Measurements from ENCODE around the gene TMEM266. TPM values are rescaled to one million over a fixed set of nuclear protein-coding genes. Genes with fewer than 3 reads are reported as not detected.

The TMEM266 gene
- total and polyA plus RNA-seq, 2 experiments from 2014 or later = 0.39 to 1.9 TPM

DNA sequence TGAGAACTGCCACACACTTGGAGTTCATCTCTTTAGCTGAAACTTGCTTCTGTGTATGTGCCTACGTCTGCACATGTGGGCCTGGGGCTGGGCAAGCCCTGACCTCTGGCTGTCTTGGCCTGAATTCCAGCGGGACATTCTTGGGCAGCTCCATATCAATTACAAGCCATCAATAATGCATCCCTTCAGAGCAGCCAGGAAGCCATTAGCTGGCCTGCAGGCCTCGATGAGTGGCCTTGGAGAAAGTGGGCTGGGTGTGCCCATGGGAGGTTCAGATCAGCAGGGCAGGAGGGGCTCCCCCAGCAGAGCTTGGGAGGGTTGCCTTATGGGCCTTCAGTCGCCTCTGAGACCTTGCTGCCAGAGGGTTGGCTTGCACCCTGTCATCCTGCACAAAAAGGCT lies 127.4 kb downstream of the TMEM266 start:
- DNase-seq (ENCODE audit: low spot score) = no peak
- Histone ChIP-seq H3K27ac (no peak overlapping the region), H3K9me3 (ENCODE audit: low read depth) (no peaks in the 10 kb centered on the region), H3K4me3 (no peak overlapping the region), H3K4me1 (ENCODE audit: insufficient read depth) (no peaks in the 10 kb centered on the region), H3K27me3 (peaks cover 15% of the 10 kb centered on the region), H3K4me2 (no peak overlapping the region), H3K36me3 (replicated peaks; ENCODE audit: insufficient read depth, low read depth) (no peaks in the 10 kb centered on the region), H3K9me2 (replicated peaks; ENCODE audit: insufficient read depth) (no peaks in the 10 kb centered on the region), H2AFZ (no peak overlapping the region), H4K20me1 (ENCODE audit: insufficient read depth, poor library complexity, severe bottlenecking) (no peaks in the 10 kb centered on the region), H3K79me2 (no peaks in the 10 kb centered on the region)
- TF ChIP-seq, protein P1, sequence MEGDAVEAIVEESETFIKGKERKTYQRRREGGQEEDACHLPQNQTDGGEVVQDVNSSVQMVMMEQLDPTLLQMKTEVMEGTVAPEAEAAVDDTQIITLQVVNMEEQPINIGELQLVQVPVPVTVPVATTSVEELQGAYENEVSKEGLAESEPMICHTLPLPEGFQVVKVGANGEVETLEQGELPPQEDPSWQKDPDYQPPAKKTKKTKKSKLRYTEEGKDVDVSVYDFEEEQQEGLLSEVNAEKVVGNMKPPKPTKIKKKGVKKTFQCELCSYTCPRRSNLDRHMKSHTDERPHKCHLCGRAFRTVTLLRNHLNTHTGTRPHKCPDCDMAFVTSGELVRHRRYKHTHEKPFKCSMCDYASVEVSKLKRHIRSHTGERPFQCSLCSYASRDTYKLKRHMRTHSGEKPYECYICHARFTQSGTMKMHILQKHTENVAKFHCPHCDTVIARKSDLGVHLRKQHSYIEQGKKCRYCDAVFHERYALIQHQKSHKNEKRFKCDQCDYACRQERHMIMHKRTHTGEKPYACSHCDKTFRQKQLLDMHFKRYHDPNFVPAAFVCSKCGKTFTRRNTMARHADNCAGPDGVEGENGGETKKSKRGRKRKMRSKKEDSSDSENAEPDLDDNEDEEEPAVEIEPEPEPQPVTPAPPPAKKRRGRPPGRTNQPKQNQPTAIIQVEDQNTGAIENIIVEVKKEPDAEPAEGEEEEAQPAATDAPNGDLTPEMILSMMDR (IDR thresholded peaks at IDR 0.05; ENCODE audit: poor library complexity) = no peak
- TF ChIP-seq EZH2phosphoT487 (IDR thresholded peaks at IDR 0.05; ENCODE audit: low read depth, severe bottlenecking, unreplicated experiment) (no peak), EZH2 (IDR thresholded peaks at IDR 0.05; ENCODE audit: borderline replicate concordance) (no peak)
- WGBS (ENCODE audit: low lambda C conversion rate, missing lambda C conversion rate) = 75% methylated on average over 4 of the region's 4 CpGs

DNA sequence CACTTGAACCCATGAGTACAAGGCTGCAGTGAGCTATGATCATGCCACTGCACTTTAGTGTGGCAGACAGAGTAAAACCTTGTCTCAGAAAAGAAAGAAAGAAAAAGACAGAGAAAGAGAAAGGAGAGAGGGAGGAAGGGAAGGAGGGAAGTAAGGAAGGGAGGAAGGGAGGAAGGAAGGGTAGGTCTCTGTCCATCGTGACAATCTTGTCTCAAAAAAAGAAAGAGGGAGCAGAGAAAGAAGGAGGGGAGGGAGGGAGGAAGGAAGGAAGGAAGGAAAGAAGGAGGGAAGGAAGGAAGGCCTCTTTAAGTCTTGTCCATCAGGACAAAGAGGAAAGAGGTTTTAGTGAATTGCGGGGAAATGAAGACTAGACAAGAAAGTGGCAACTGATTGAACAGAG lies 129.3 kb downstream of the TMEM266 start:
- no peak overlapping the region for H3K4me2 ChIP-seq
- H3K9me2 ChIP-seq (replicated peaks; ENCODE audit: insufficient read depth) = no peaks in the 10 kb centered on the region
- no peaks in the 10 kb centered on the region for H3K4me1 ChIP-seq (ENCODE audit: insufficient read depth)
- H3K36me3 ChIP-seq (replicated peaks; ENCODE audit: insufficient read depth, low read depth) = no peaks in the 10 kb centered on the region
- no peaks in the 10 kb centered on the region for H3K9me3 ChIP-seq (ENCODE audit: low read depth)
- H3K4me3 ChIP-seq = no peak overlapping the region
- no peaks in the 10 kb centered on the region for H3K79me2 ChIP-seq
- no peak for TF ChIP-seq EZH2 (IDR thresholded peaks at IDR 0.05; ENCODE audit: borderline replicate concordance)
- TF ChIP-seq, protein P1 (IDR thresholded peaks at IDR 0.05; ENCODE audit: poor library complexity) = no peak
- no peak for TF ChIP-seq EZH2phosphoT487 (IDR thresholded peaks at IDR 0.05; ENCODE audit: low read depth, severe bottlenecking, unreplicated experiment)
- no peaks in the 10 kb centered on the region for H4K20me1 ChIP-seq (ENCODE audit: insufficient read depth, poor library complexity, severe bottlenecking)
- H3K27me3 ChIP-seq = peaks cover 15% of the 10 kb centered on the region
- DNase-seq (ENCODE audit: low spot score) = no peak
- WGBS (ENCODE audit: low lambda C conversion rate, missing lambda C conversion rate) = 86% methylated on average over 2 of the region's 2 CpGs
- no peak overlapping the region for H3K27ac ChIP-seq
- H2AFZ ChIP-seq = no peak overlapping the region

DNA sequence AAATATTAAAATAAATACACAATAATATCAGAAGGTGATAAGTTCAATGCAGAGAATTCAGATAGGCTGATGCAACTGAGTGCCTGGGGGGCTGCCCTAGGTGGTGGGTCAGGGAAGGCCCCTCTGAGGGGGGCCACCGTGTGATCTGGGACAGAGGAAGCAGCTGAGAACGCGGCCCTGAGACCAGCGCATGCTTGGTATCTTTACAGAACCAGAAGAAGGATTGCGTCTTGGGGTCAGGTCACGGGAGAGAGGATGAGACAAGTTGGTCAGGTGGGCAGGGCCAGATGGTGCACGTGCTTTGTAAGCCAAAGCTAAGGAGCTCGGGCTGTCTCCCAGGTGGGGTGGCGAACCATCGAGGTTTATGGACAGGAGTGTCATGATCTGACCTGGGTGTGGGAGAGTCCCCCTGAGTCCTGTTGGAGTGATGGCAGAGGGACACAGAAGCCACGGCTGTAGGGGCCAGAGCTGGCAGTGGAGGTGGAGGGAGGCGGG lies 130.3 kb downstream of the TMEM266 start:
- Histone ChIP-seq H2AFZ (no peak overlapping the region), H3K36me3 (replicated peaks; ENCODE audit: insufficient read depth, low read depth) (no peaks in the 10 kb centered on the region), H3K79me2 (no peaks in the 10 kb centered on the region), H3K9me3 (ENCODE audit: low read depth) (no peaks in the 10 kb centered on the region), H4K20me1 (ENCODE audit: insufficient read depth, poor library complexity, severe bottlenecking) (no peaks in the 10 kb centered on the region), H3K4me2 (peak overlapping the region; percentile 73), H3K27ac (no peak overlapping the region), H3K4me3 (no peak overlapping the region), H3K4me1 (ENCODE audit: insufficient read depth) (no peaks in the 10 kb centered on the region), H3K27me3 (peaks cover 15% of the 10 kb centered on the region), H3K9me2 (replicated peaks; ENCODE audit: insufficient read depth) (no peaks in the 10 kb centered on the region)
- TF ChIP-seq EZH2phosphoT487 (IDR thresholded peaks at IDR 0.05; ENCODE audit: low read depth, severe bottlenecking, unreplicated experiment) (no peak), EZH2 (IDR thresholded peaks at IDR 0.05; ENCODE audit: borderline replicate concordance) (no peak)
- TF ChIP-seq, protein P1 (IDR thresholded peaks at IDR 0.05; ENCODE audit: poor library complexity) = no peak
- whole genome bisulfite sequencing (ENCODE audit: low lambda C conversion rate, missing lambda C conversion rate) = 71% methylated on average over 12 of the region's 12 CpGs
- no peak for DNase-seq (ENCODE audit: low spot score)

All from hepatocyte (in vitro differentiated cells).